Duodenal mucosa (tissue), 2 donors: Measurements from ENCODE around the gene MIER2.

Source experiments
- H3K27ac ChIP-seq: one replicate; pipeline ENCODE4 v1.7.0; 2013; ENCODE audit warnings: low read depth, low read length
- H3K27me3 ChIP-seq, 2 donors: one replicate each; pipeline ENCODE4 v1.7.0; 2013; ENCODE audit warnings: low read length in 2 of 2, control low read depth in 1 of 2; ENCODE audit not compliant: insufficient read depth in 2 of 2, control insufficient read depth in 1 of 2
- H3K36me3 ChIP-seq, 2 donors: one replicate each; pipeline ENCODE4 v1.7.0; 2013; ENCODE audit warnings: low read length in 2 of 2, control low read depth in 1 of 2; ENCODE audit not compliant: insufficient read depth in 2 of 2, control insufficient read depth in 1 of 2
- H3K4me1 ChIP-seq, 2 donors: one replicate each; pipeline ENCODE4 v1.7.0; 2013; ENCODE audit warnings: low read length in 2 of 2, control low read depth in 1 of 2; ENCODE audit not compliant: insufficient read depth in 2 of 2, control insufficient read depth in 1 of 2
- H3K4me3 ChIP-seq, 2 donors: one replicate each; pipeline ENCODE4 v1.7.0; 2013; ENCODE audit warnings: low read length in 2 of 2, low read depth in 1 of 2
- H3K9ac ChIP-seq, 2 donors: one replicate each; pipeline ENCODE4 v1.7.0; 2013; ENCODE audit warnings: low read length in 2 of 2, low read depth in 1 of 2
- H3K9me3 ChIP-seq, 2 donors: one replicate each; pipeline ENCODE4 v1.7.0; 2013; ENCODE audit warnings: low read length in 2 of 2, control low read depth in 1 of 2; ENCODE audit not compliant: control insufficient read depth in 1 of 2

MIER2 gene

GRCh38 chr19:378706-379105 lies 34.1 kb upstream of the MIER2 start:
- Histone ChIP-seq H3K4me1 (no peaks in the 10 kb centered on the region), H3K27me3 (peaks cover 8% of the 10 kb centered on the region in 2 donors), H3K4me3 (no peak overlapping the region), H3K36me3 (no peaks in the 10 kb centered on the region), H3K9me3 (no peaks in the 10 kb centered on the region), H3K9ac (no peak overlapping the region), H3K27ac (no peak overlapping the region)

- Histone ChIP-seq H3K36me3 (no peaks in the 10 kb centered on the region), H3K4me3 (no peak overlapping the region), H3K4me1 (no peaks in the 10 kb centered on the region), H3K27me3 (peaks cover under 1 to 7% of the 10 kb centered on the region in 2 donors), H3K9me3 (no peaks in the 10 kb centered on the region), H3K9ac (no peak overlapping the region), H3K27ac (no peak overlapping the region)
Observed at GRCh38 chr19:377801-378581, 33.4 kb upstream of the MIER2 start.

- Histone ChIP-seq H3K4me1 (no peaks in the 10 kb centered on the region), H3K9ac (no peak overlapping the region), H3K4me3 (no peak overlapping the region), H3K9me3 (no peaks in the 10 kb centered on the region), H3K36me3 (no peaks in the 10 kb centered on the region), H3K27me3 (peaks cover 0 to 9% of the 10 kb centered on the region in 2 donors), H3K27ac (no peak overlapping the region)
Observed at GRCh38 chr19:376111-376470, 31.5 kb upstream of the MIER2 start.

GRCh38 chr19:375395-376110 lies 31.0 kb upstream of the MIER2 start:
- Histone ChIP-seq H3K27ac (no peak overlapping the region), H3K9me3 (no peaks in the 10 kb centered on the region), H3K27me3 (peaks cover 0 to 9% of the 10 kb centered on the region in 2 donors), H3K4me1 (no peaks in the 10 kb centered on the region), H3K4me3 (no peak overlapping the region), H3K9ac (no peak overlapping the region), H3K36me3 (no peaks in the 10 kb centered on the region)

- H3K27ac ChIP-seq = no peak overlapping the region
- H3K4me1 ChIP-seq = no peaks in the 10 kb centered on the region
- no peak overlapping the region for H3K9ac ChIP-seq
- H3K36me3 ChIP-seq = no peaks in the 10 kb centered on the region
- H3K27me3 ChIP-seq = peaks cover 0 to 9% of the 10 kb centered on the region in 2 donors
- H3K4me3 ChIP-seq = no peak overlapping the region
- H3K9me3 ChIP-seq = no peaks in the 10 kb centered on the region
Observed at GRCh38 chr19:374886-375235, 30.3 kb upstream of the MIER2 start.

- H3K4me3 ChIP-seq = no peak overlapping the region
- H3K27me3 ChIP-seq = peaks cover 0 to 9% of the 10 kb centered on the region in 2 donors
- H3K36me3 ChIP-seq = no peaks in the 10 kb centered on the region
- H3K9ac ChIP-seq = no peak overlapping the region
- H3K27ac ChIP-seq = no peak overlapping the region
- no peaks in the 10 kb centered on the region for H3K4me1 ChIP-seq
- no peaks in the 10 kb centered on the region for H3K9me3 ChIP-seq
Observed at GRCh38 chr19:374183-374885, 29.7 kb upstream of the MIER2 start.

GRCh38 chr19:373391-374182 lies 29.0 kb upstream of the MIER2 start:
- Histone ChIP-seq H3K36me3 (no peaks in the 10 kb centered on the region), H3K4me3 (no peak overlapping the region), H3K27me3 (peaks cover 0 to 9% of the 10 kb centered on the region in 2 donors)

GRCh38 chr19:372306-372890 lies 27.8 kb upstream of the MIER2 start:
- H3K27ac ChIP-seq = no peak overlapping the region
- peaks cover 0 to 9% of the 10 kb centered on the region in 2 donors for H3K27me3 ChIP-seq
- no peaks in the 10 kb centered on the region for H3K9me3 ChIP-seq
- no peaks in the 10 kb centered on the region for H3K36me3 ChIP-seq
- H3K9ac ChIP-seq = no peak overlapping the region
- H3K4me3 ChIP-seq = no peak overlapping the region
- H3K4me1 ChIP-seq = no peaks in the 10 kb centered on the region

More at GRCh38 chr19:373391-374182, 29.0 kb upstream of the MIER2 start:
- Histone ChIP-seq H3K27ac (no peak overlapping the region), H3K9me3 (no peaks in the 10 kb centered on the region), H3K9ac (no peak overlapping the region), H3K4me1 (no peaks in the 10 kb centered on the region)

GRCh38 chr19:371501-372168 lies 27.0 kb upstream of the MIER2 start:
- no peak overlapping the region for H3K9ac ChIP-seq
- no peak overlapping the region for H3K27ac ChIP-seq
- no peaks in the 10 kb centered on the region for H3K36me3 ChIP-seq
- no peaks in the 10 kb centered on the region for H3K9me3 ChIP-seq
- H3K4me3 ChIP-seq = no peak overlapping the region
- peaks cover 0 to 9% of the 10 kb centered on the region in 2 donors for H3K27me3 ChIP-seq
- H3K4me1 ChIP-seq = no peaks in the 10 kb centered on the region
